DMS 273 (cell line): ENCODE data around the gene TSSK1B.
A peak's percentile ranks its signal among the peaks of the same experiment; 100 is the strongest.
"Not testable (repeated sequence)": the region's sequence is repeated elsewhere in the genome, so short reads cannot be mapped to it uniquely, and the experiment has no call there.

Source experiments
- DNase-seq: peaks from one replicate; lab custom pipeline; 2025; ENCODE audit not compliant: unreplicated experiment; lab: John Stamatoyannopoulos, UW

The TSSK1B gene

GRCh38 chr5:113404269-113404668 lies 30.5 kb downstream of the TSSK1B start:
- DNase-seq, result no peak

- not testable (repeated sequence) for DNase-seq
Observed at GRCh38 chr5:113397986-113398385, 36.8 kb downstream of the TSSK1B start.

- DNase-seq, result no peak
Observed at GRCh38 chr5:113397046-113397445, 37.7 kb downstream of the TSSK1B start.

- no peak for DNase-seq
Observed at GRCh38 chr5:113394658-113395057, 40.1 kb downstream of the TSSK1B start.

- no peak for DNase-seq
Observed at GRCh38 chr5:113390224-113390623, 44.6 kb downstream of the TSSK1B start.

GRCh38 chr5:113389116-113389515 lies 45.7 kb downstream of the TSSK1B start:
- no peak for DNase-seq

GRCh38 chr5:113387844-113388243 lies 46.9 kb downstream of the TSSK1B start:
- DNase-seq, result peak; percentile 16

GRCh38 chr5:113384782-113385285 lies 50.0 kb downstream of the TSSK1B start:
- no peak for DNase-seq

- DNase-seq, result no peak
Observed at GRCh38 chr5:113382731-113383130, 52.1 kb downstream of the TSSK1B start.
